ENCODE data around the gene PVALEF.

DNA sequence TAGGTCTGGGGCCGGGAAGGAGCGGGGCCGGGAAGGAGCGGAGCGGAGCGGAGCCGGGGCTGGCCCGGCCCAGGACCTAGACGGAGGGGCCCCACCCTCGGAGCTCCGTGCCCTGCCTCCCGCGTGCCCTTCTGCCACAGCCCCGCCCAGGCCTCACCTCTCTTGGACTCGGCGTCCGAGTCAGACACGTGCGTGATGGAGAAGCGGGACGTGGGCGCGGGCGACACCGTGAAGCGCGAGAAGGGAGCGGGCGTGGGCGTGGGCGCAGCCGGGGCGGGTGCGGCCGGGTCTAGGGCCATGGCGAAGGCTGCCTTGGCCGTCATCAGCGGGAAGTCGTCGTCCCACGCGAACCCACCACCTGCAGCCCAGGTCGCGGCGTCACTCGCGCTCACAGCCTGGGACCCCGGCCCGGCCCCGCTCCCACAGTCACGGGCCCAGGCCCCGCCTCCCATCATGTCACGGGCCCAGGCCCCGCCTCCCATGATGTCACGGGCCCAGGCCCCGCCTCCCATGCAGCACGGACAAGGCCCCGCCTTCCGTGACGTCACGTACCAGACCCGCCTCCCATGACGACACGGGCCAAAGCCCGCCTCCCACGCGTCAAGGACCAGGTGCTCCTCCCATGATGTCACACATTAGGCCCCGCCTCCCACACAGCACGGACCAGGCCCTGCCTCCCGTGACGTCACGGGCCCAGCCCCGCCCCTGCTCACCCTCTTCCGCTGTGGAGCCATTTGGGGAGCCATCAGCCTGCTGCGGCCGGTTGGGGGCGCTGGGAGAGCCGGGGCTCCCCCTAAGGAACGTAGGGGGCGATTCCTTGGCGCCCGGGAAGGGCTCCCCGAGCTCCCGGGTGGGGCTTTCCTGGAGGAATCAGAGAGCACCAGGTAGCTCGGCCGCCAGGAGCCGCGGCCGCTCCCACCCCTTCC, 45.8 kb upstream of the PVALEF start:
- TF ChIP-seq, protein P1, sequence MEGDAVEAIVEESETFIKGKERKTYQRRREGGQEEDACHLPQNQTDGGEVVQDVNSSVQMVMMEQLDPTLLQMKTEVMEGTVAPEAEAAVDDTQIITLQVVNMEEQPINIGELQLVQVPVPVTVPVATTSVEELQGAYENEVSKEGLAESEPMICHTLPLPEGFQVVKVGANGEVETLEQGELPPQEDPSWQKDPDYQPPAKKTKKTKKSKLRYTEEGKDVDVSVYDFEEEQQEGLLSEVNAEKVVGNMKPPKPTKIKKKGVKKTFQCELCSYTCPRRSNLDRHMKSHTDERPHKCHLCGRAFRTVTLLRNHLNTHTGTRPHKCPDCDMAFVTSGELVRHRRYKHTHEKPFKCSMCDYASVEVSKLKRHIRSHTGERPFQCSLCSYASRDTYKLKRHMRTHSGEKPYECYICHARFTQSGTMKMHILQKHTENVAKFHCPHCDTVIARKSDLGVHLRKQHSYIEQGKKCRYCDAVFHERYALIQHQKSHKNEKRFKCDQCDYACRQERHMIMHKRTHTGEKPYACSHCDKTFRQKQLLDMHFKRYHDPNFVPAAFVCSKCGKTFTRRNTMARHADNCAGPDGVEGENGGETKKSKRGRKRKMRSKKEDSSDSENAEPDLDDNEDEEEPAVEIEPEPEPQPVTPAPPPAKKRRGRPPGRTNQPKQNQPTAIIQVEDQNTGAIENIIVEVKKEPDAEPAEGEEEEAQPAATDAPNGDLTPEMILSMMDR (IDR thresholded peaks at IDR 0.05): no peak; the same call in 1 of the 2 replicates
- TF ChIP-seq POLR2AphosphoS5 (IDR thresholded peaks at IDR 0.05; ENCODE audit: low read depth, low read length): no peak; the same call in none of the 2 replicates
- TF ChIP-seq, protein P2, sequence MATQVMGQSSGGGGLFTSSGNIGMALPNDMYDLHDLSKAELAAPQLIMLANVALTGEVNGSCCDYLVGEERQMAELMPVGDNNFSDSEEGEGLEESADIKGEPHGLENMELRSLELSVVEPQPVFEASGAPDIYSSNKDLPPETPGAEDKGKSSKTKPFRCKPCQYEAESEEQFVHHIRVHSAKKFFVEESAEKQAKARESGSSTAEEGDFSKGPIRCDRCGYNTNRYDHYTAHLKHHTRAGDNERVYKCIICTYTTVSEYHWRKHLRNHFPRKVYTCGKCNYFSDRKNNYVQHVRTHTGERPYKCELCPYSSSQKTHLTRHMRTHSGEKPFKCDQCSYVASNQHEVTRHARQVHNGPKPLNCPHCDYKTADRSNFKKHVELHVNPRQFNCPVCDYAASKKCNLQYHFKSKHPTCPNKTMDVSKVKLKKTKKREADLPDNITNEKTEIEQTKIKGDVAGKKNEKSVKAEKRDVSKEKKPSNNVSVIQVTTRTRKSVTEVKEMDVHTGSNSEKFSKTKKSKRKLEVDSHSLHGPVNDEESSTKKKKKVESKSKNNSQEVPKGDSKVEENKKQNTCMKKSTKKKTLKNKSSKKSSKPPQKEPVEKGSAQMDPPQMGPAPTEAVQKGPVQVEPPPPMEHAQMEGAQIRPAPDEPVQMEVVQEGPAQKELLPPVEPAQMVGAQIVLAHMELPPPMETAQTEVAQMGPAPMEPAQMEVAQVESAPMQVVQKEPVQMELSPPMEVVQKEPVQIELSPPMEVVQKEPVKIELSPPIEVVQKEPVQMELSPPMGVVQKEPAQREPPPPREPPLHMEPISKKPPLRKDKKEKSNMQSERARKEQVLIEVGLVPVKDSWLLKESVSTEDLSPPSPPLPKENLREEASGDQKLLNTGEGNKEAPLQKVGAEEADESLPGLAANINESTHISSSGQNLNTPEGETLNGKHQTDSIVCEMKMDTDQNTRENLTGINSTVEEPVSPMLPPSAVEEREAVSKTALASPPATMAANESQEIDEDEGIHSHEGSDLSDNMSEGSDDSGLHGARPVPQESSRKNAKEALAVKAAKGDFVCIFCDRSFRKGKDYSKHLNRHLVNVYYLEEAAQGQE (IDR thresholded peaks at IDR 0.05; ENCODE audit: insufficient read depth in 1 of 2, low read depth in 2 of 2, low read length in 1 of 2): 0 out of 4 replicates have a peak, but pooled peaks of 1 of the 2 experiments have one; percentile 26

All from Panc1 (cell line).